HG02981 (cell line): ENCODE results near the gene PERCC1.
"Not testable (repeated sequence)": the region's sequence is repeated elsewhere in the genome, so short reads cannot be mapped to it uniquely, and the experiment has no call there.

Experiments
- ATAC-seq: cut with Tn5 transposase; IDR thresholded peaks from one replicate; pipeline ENCODE4 v1.9.1; 2021; ENCODE audit warnings: mild to moderate bottlenecking, moderate library complexity; ENCODE audit not compliant: unreplicated experiment

PERCC1 gene

DNA sequence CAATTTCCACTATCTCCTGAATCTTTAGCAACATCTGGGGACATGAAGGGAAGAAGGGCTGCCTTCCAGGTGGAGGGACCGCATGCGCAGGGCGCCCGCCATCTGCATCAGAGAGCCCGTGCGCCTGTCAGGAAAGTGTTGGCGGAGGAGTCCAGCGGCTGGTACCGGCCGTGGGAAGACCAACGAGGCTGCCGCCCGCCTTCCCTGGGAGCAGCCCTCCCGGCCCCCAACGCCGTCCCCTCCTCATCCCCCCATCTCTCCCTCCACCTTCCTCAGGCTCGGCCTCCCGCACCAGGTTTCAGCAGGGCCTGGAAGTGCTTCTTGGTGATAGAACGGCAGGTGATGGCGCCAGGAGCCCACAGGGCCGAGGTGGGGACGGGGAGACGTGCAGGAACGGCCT, 35.2 kb downstream of the PERCC1 start:
- no peak for ATAC-seq

DNA sequence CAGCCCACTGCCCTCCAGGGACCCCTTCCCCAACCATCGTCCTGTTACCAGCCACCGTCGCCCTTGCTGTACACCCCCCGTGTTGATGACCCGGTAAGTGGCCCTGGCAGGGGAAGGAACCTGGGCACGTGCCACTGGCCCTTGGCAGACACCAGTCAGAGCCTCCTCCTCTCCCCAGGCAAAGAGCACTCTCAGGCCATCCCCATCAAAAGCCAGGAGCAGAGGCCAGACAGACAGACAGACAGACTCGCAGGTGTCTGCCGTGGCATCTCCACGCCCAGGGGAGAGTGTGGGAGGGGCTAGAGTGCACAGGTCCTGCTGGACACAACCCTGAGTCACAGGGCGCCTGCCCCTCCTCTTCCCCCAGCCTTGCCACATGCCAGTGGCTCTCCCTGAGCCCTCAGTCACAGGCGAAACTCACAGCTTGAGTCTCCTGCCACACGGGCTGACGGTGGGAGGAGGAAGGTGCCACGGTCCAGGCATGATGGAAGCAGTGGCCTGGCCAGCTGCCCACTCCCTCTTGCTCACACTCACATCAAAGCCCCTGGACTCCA, 36.2 kb downstream of the PERCC1 start:
- no peak for ATAC-seq

- ATAC-seq, result no peak
These were observed 37.5 kb downstream of the PERCC1 start for GRCh38 chr16:1468426-1468810.

- not testable (repeated sequence) for ATAC-seq
These were observed 38.3 kb downstream of the PERCC1 start for GRCh38 chr16:1469141-1469540.

- ATAC-seq, result no peak
These were observed 38.9 kb downstream of the PERCC1 start for GRCh38 chr16:1469693-1470201.

GRCh38 chr16:1470481-1471251, 39.8 kb downstream of the PERCC1 start:
- no peak for ATAC-seq

GRCh38 chr16:1471569-1472194, 40.8 kb downstream of the PERCC1 start:
- ATAC-seq, result no peak

- no peak for ATAC-seq
These were observed 42.1 kb downstream of the PERCC1 start for GRCh38 chr16:1472974-1473373.

DNA sequence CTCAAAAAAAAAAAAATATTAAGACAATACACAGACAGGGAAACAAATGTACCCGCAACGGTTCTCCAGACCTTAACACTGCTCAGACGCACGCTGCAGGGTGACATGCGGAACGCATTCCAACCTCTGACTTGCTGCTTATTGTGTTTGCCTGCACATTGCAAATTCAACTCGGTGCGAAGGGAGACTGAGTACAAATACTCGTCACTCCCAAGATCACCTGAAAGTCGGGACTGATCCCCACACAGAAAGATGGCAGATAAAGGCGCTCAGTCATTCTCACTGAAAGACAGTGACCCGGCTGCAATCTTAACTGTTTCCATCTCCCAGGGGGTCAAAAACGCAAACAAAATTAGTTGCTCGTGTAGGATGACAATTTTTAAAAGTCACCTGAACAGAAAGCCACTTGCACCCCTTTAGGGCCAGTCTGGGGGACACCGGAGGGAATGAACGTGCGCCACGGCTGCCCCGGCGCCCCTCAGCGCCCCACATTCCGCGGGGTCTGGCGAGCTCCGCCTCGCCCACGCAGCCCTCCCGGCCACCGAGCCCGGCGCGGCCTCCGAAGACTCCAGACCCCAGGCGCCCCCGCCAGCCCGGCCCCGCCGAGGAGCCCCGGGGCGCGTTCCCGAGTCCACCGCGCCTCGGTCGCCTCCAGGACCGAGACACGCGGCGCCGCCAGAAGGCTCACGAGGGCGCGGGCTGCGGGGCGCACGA, 43.4 kb downstream of the PERCC1 start:
- ATAC-seq, result peak; percentile 24

DNA sequence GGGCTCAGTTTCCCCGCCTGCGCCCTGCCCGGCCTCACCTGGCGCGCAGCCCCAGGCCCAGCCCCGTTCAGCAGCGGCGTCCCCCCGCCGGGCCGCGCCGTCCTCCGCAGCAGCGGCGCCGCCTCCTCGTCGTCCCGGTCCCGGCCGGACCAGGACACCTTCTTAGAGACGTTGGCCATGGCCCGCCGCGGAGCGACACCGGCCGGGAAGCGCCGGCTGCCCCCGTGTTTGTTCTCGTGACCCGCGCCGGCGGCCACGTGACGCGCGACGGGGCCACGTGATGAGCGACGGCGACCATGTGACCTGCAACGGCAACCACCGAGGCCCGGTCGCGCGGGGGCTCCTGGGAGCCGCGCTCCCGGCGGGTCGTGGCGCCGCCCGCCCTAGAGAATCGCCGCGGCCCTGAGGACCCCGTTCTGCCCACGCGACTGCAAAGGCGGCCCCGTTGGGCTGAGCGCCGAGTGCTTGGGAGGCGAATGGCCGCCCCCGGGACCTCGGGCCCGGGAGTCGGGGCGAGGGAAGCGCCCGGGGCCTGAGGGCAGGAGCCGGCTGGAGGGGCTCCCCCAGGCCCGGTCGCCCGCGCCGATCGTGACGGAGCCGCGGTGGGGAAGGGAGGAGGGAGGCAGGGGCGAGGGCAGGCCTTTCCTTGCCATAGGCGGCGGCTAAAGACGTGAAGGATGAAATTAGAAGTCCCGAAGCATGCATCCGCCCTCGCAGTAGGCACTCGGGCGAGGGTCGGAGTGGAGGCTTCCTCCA, 44.1 kb downstream of the PERCC1 start, which contains the start of gene CLCN7:
CLCN7 (minus strand) TSS at position 233 of the 756 bp plus-strand sequence; CDS start at position 179, 54 bp downstream.
- peak; percentile 79 for ATAC-seq

DNA sequence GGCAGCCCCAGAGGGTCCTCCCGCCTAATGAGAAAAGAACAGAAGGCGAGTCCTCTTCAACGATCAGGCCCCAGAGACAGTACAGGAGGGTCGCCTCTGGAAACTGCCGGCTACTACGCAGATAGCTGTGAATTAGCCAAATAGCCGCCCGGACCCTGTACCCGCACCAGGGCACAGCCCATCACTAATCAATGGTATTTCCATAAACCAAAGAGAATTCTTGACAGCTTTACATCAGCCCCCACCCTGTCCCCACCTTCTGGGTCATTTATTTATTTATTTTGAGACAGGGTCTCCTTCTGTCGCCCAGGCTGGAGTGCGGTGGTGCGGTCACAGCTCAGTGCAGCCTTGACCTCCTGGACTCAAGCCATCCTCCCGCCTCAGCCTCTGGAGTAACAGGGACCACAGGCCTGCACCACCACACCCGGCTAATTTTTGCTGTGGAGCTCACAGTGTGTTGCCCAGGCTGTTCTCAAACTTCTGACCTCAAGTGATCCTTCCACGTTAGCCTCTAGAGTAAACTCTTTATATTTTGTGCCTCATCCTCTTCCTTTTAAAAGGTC, 44.8 kb downstream of the PERCC1 start:
- ATAC-seq, result peak; percentile 3

DNA sequence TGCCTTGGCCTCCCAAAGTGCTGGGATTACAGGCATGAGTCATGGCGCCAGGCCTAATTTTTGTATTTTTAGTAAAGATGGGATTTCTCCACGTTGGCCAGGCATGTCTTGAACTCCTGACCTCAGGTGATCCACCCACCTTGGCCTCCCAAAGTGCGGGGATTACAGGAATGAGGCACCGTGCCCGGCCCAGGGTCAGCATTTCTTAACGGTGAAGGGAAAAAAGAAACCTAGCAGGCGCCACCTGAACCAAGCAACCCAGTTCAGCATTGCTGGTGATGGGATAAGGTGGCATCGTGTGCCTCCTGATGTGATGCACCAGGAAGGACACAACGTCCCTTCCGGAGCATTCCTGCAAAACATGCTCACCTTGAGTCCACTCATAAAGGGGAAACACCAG, 46.2 kb downstream of the PERCC1 start:
- no peak for ATAC-seq

GRCh38 chr16:1478937-1479336, 48.1 kb downstream of the PERCC1 start:
- ATAC-seq, result not testable (repeated sequence)

DNA sequence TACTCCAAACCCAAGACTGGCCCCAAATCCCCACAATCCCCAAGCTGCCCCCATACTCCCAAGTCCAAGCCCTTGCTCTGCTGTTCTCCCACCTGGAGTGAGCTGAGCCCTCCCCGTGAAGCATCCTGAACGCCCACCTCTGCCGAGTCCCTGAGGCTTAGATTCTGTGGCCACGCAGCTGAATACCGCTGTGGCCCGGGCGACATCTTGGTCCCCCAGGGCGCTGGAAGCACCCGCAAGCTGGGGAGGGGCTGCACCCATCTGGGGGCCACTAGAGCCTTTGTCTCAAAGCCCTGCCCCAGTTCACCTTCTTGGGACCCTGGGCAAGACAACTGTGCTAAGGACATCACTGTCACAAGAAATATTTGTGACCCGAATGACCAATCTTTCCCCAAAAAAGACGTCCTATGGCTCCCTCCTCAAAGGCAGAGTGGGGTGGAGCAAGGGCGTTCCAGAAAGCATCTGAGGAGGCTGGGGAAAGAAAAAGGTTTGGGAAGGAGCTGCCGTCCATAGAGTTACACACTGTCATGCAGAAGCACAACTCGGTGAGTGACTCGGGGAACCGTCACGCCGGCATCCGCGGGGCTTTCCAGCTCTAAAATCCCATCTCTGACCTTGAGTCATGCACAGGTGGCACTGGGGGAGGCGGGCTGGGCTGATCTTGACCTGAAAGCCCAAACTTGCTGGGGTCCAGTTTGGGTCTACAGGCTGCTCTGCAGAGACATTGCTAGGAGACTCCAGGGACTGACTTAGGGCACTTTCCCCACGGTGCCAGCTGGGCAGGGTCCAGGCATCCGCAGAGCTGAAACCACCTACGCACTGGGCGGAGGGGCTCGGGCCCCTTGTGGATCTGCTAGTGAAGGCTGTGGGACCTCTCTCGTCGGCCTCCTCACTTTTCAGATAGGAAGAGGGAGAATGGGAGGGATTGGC, 51.3 kb downstream of the PERCC1 start:
- ATAC-seq, result no peak
